NK-92 treated with Interleukin-12 subunit alpha and Interleukin-12 subunit beta, amount 100 ng/mL, for 24 hours (cell line): ENCODE results near the gene ZNF425.
A peak's percentile ranks its signal among the peaks of the same experiment; 100 is the strongest.
"Not testable (repeated sequence)": the region's sequence is repeated elsewhere in the genome, so short reads cannot be mapped to it uniquely, and the experiment has no call there.

Experiments used
- DNase-seq: peaks from one replicate; lab custom pipeline; 2025; lab: John Stamatoyannopoulos, UW

Gene ZNF425

GRCh38 chr7:149130572-149131198 is 4.6 kb upstream of the ZNF425 start:
- DNase-seq, result no peak

DNA sequence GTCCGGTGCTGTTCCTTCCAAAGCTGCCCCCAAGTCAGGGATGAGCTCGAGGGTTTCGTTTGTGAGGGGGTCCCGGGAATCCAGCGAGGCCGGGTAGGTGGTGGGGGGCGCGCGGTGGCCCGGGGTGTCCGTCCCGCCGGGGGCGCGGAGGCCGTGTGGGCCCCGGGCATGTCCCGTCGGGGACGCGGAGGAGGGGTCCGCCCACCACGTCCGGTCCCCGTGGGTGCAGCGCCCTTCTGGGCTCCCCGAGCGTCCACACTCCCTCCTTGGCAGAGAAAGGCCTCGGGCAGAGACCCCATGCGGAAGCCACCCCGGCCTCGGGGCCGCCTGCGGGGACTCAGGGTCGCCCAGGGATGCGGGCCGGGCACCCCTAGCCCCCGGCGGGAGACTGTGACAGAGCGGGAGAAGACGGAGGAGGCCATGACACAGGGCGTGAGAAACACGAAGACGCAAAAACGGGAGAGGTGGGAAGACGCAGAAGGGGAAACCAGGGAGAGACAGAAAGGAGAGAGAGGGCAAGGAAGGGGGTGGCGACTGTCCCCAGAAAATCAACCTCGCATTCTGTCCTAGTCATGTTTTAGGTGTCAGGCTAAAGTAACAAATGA is 640 bp upstream of the ZNF425 start:
- DNase-seq, result peak; percentile 71

- DNase-seq, result no peak
Observed at GRCh38 chr7:149125189-149125862, 798 bp downstream of the ZNF425 start.

GRCh38 chr7:149109969-149110368 is 16.2 kb downstream of the ZNF425 start:
- DNase-seq, result no peak

- no peak for DNase-seq
Observed at GRCh38 chr7:149104749-149105148, 21.4 kb downstream of the ZNF425 start.

GRCh38 chr7:149104214-149104613 is 21.9 kb downstream of the ZNF425 start:
- no peak for DNase-seq

DNA sequence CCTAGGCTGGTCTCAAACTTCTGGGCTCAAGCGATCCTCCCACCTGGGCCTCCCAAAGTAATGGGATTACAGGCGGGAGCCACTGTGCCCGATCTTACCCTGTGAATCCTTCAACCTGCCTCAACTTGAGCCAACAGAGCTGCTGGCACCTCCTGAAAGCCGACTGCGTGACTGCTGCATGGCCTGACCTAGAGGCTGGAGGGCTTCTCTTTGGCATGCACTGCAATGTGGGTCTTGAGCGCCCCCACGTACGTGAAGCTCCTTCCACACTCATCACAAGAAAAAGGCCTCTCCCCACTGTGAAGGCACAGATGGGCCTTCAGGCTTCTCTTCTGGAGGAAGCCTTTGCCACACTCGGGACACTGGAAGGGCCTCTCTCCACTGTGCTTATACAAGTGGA is 22.7 kb downstream of the ZNF425 start:
- DNase-seq, result no peak

DNA sequence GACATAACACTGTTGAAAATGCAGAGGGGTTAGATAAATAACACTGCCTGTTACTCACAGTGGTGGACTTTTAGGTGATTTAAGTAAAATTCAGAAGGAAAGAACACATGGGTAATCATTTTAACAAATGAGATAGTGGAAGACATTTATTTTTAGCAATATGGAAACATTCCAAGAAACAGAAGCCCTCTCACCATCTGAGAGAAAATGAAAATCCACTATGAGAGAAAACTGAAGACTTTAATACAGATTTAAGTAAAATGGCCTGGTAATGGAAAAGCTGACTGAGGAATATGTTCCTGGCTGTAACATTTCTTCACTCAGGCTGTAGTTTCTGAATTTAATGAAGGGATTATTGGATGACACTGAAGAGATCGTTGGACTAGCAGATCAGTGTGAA is 23.5 kb downstream of the ZNF425 start:
- no peak for DNase-seq

- no peak for DNase-seq
Observed at GRCh38 chr7:149100821-149101220, 25.3 kb downstream of the ZNF425 start.

- no peak for DNase-seq
Observed at GRCh38 chr7:149099058-149099457, 27.1 kb downstream of the ZNF425 start.

GRCh38 chr7:149097088-149097487 is 29.0 kb downstream of the ZNF425 start:
- no peak for DNase-seq

GRCh38 chr7:149093228-149093627 is 32.9 kb downstream of the ZNF425 start:
- no peak for DNase-seq

- not testable (repeated sequence) for DNase-seq
Observed at GRCh38 chr7:149092244-149092643, 33.9 kb downstream of the ZNF425 start.

GRCh38 chr7:149090397-149091195 is 35.5 kb downstream of the ZNF425 start, which contains the start of gene ZNF786:
Gene ZNF786, minus strand, starts transcription at chr7:149090718. Its CDS starts 78 bp downstream, at chr7:149090640.
- DNase-seq, result peak; percentile 90

- DNase-seq, result no peak
Observed at GRCh38 chr7:149087376-149087775, 38.7 kb downstream of the ZNF425 start.

- no peak for DNase-seq
Observed at GRCh38 chr7:149085866-149086265, 40.3 kb downstream of the ZNF425 start.

- no peak for DNase-seq
Observed at GRCh38 chr7:149084407-149084806, 41.7 kb downstream of the ZNF425 start.

GRCh38 chr7:149081914-149082313 is 44.2 kb downstream of the ZNF425 start:
- no peak for DNase-seq

DNA sequence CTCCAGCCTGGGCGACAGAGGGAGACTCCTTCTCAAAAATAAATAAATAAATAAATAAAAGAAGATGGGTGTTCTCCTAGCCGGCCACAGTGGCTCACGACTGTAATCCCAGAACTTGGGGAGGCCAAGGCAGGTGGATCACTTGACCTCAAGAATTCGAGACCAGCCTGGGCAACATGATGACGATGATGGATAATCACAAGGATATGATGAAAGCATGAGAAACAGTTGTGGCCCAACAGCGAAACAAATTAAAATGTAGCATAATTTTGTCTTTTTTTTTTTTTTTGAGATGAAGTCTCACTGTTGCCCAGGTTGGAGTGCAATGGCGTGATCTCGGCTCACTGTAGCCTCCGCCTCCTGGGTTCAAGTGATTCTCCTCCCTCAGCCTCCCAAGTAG is 48.5 kb downstream of the ZNF425 start:
- no peak for DNase-seq

- no peak for DNase-seq
Observed at GRCh38 chr7:149075286-149075685, 50.8 kb downstream of the ZNF425 start.

DNA sequence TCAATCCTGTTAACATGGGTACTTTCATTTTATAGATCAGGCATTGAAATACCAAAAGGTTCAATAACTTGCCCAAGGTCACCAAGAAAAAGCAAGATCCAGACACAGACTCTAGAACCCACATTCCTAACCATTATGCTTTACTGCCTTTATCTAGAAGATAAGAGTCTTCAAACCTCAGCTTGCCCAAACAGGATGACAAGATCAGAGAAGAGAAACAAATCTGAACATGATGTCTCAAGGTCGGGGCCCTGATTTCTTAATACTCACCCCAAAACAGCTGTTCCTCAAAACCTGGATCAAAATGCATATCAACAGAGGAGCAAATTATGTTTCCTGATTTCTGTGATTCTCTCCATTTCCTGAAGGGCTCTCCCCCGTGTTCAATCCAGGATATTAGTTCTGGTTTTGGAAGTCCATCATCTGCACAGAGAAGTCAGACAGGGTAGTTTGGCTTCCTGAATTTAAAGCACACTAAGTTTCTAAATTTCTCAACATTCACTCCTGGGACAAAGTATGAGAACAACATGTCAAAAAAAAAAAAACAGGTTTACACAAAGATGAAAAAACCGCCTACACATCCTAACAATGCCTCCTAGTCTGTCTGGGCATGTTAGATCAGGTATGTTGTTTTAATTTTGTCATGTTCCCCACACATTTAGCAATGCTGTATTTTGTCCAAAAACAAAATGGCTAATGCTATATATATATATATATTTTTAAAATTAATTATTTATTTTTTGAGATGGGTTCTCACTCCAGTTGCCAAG is 51.8 kb downstream of the ZNF425 start:
- DNase-seq, result no peak

GRCh38 chr7:149072438-149072775 is 53.7 kb downstream of the ZNF425 start:
- no peak for DNase-seq
